GM21737 (cell line): ENCODE measurements around the gene SLC6A2.
"Not testable (repeated sequence)": the region's sequence is repeated elsewhere in the genome, so short reads cannot be mapped to it uniquely, and the experiment has no call there.

ENCODE experiments used
- ATAC-seq: cut with Tn5 transposase; IDR thresholded peaks from one replicate; pipeline ENCODE4 v1.9.1; 2021; ENCODE audit warnings: mild to moderate bottlenecking, moderate library complexity; ENCODE audit not compliant: unreplicated experiment

Gene SLC6A2

DNA sequence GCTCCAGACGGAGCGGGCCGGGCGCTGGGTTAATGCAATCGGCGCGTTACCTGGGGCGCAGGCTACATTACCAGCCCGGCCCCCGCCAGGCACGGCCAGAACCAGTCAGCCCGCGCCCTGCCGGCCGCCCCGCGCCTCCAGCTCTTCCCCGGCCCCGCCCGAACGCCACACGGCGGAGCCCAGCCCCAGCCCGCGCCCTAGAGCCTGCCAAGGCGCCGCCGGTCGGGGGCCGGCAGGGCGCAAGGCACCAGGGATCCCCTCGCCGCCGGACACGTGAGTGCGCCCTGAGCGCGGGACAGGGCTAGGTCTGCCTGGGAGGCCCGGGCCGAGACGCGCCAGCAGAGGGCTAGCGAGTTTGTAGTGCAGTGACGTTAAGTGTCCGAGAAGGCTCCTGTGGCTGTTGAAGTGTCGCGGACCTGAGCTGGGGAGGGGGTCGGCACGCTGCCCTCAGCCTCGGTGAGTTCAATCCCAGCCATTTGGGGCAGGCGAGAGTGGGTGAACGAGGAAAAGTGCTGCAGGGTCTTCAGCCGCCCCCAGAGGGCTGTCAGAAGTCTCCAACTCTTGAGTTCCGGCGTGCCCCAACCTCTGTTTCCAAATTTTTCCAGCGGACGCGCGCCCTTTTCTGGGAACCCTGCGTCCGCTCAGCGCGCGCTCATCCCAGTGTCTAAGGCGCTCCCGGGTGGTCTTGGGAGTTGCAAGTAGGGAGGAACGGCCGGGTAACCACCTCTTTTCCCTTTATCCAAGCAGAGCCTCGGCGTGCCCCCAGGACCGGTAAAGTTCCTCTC, at the start of gene SLC6A2:
Gene SLC6A2, plus strand, starts transcription at position 92 of the 785 bp plus-strand sequence. CDS start 707 bp downstream, outside the sequence.
- ATAC-seq: no peak

DNA sequence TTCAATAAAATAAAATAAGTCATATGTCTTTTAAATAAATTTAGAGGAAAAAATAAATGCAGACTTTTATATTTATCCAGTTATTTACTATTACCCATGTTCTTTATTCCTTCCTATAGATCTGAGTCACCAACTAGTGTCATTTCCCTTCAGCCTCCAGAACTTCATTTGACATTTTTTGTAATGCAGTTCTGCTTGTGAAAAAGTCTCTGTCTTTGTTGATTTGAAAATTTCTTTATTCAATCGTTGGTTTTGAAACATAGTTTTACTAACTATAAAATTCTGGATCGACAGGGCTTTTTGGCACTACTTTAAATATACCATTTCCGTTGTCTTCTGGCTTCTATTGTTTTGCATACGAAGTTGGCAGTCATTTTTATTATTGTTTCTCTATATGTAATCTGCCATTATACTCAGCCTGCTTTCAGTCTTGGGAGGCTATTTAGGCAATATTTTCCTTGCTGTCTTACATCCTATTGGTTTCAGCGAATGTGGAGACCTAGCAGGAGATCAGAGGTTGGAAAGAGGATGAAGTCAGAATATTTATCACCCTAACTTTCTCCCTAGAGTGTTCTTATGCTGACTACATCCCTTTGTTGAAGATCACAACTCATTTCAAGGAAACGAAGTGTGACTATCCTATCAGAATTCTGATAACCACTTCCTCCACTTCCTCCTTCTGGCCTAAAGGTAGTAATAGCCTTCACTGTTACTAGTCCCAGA, 42.0 kb upstream of the SLC6A2 start:
- no peak for ATAC-seq

DNA sequence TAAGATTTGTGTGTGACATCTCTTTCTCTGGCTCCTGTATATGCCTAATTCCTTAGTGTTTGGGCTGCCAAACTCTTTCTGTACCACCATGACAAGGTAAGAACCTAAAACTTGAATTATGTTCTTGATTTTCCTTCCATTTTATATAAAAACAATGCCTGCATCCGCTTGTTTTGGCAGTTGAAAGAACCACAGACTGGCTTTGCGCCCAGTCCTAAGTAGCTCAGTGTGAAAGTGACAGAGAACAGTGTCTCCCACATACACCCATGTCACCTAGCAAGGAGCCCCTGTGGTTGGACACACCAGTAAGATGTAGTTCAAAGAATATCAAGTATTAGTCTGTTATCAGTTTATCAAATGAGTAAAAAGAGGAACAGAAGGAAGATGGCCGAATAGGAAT, 40.7 kb upstream of the SLC6A2 start:
- ATAC-seq: no peak

DNA sequence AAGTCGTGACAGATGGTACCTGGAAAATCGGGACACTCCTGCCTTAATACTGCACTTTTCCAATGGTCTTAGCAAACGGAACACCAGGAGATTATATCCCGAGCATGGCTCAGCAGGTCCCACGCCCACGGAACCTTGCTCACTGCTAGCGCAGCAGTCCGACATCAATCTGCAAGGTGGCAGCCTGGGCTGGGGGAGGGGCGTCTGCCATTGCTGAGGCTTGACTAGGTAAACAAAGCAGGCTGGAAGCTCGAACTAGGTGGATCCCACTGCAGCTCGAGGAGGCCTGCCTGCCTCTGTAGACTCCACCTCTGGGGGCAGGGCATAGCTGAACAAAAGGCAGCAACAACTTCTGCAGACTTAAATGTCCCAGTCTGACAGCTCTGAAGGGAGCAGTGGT, 40.1 kb upstream of the SLC6A2 start:
- not testable (repeated sequence) for ATAC-seq

DNA sequence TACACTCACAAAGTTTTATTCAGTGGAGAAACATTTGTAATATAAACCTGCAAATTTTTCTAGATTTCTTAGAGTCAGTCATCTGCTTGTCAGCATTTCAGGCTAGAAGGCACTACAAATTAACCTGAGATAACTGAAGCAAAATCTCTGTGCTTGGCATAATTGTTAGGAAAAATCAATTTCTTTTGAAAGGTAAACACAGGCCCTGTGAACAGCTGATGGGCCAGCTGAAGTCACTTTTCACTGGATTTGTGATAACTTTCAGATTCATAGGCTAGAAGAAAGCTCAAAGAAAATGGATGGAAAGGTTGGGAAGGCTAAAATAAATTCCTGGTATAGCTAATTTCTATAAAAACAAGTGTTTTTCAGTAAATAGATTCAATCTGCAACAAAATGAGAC, 34.0 kb upstream of the SLC6A2 start:
- ATAC-seq: no peak

DNA sequence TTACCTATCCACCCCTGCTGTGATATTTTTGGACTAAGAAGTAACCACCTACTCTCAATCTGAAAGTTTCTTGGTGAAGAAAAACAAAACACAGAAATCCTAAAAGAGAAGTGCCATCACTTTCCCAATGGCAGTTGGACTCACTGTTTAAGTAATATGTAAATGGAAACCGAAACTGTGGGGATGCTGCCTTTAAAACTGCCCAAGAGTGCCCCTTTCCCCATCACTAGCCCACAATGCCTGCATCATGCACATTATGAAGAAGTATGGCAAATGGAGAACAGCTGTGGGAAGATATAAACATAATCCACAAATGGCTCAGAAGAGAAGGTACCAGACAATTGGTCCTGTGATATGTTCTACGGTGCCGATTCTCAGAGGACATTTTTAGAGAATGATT, 33.5 kb upstream of the SLC6A2 start:
- no peak for ATAC-seq

DNA sequence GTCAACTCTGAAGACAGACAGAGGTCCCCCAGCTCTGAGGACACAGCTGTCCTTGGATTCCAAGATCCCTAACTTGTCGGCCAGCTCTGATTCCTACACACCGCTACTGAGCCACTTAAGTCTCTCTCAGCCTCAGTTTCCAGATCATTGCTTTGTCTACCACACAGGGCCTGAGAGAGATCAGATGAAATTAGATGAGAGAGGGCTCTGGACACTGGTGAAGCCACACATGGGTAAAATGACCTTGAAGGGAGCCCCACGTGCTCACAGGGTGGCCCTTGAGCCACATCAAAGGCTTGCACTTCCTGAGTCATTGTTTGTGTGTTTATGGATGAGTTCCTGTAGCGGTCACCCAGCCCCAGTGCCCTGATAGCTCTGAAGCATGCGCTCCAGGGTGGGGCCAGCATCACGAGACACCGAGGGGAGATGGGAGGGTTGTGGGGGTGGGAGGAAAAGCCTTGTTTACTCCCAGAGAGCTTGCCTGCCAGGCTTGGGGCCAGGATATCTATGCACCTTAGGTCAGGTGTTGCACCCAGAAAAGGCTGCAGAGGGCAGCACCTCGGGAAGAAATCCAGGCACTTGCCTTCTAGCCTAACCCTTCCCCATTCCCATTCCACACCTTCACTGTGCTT, 32.7 kb upstream of the SLC6A2 start:
- no peak for ATAC-seq

DNA sequence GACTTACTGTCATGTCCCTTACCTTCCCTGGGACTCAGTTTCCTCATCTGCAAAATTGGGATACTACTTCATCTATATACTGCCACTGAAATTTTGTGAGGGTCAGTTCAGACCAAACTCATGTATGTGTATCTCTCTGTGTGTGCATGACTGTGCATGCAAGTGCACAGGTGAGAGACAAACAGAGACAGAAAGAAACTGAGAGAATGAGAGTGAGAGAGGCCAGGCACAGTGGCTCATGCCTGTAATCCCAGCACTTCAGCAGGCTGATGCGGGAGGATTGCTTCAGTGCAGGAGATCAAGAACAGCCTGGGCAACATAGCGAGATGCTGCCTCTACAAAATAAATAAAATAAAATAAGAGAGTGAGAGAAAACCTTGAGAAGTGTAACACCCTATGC, 32.1 kb upstream of the SLC6A2 start:
- no peak for ATAC-seq

DNA sequence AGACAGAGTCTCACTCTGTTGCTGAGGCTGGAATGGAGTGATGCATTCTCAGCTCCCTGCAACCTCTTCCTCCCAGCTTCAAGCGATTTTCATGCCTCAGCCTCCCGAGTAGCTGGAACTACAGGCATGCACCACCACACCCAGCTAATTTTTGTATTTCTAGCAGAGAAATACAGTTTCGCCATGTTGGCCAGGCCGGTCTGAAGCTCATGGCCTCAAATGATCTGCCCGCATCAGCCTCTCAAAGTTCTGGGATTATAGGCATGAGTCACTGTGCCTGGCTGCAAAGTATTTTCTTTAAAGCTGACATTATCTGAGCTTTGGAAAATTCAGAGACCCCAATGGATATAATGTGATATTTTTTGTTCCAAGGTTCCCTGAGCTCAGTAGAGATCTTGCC, 31.1 kb upstream of the SLC6A2 start:
- no peak for ATAC-seq

DNA sequence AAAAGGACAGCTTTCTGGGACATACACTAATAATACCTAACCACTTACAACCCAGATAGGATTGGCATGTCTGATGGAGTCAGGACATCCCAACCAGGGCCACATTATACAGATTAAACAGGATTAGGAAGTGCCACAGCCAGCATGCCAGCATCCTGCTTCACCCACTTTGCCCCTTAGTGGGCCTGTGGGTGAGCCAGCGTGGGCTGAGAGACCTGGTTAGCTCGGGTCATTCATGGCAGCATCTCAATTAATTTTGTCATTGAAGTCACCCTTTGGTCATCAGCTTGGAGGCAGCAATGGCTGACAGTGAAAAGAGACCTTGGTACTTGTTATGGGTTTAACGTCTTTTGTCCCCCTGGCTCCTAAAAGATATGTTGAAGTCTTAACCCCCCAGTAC, 29.9 kb upstream of the SLC6A2 start:
- ATAC-seq: no peak

DNA sequence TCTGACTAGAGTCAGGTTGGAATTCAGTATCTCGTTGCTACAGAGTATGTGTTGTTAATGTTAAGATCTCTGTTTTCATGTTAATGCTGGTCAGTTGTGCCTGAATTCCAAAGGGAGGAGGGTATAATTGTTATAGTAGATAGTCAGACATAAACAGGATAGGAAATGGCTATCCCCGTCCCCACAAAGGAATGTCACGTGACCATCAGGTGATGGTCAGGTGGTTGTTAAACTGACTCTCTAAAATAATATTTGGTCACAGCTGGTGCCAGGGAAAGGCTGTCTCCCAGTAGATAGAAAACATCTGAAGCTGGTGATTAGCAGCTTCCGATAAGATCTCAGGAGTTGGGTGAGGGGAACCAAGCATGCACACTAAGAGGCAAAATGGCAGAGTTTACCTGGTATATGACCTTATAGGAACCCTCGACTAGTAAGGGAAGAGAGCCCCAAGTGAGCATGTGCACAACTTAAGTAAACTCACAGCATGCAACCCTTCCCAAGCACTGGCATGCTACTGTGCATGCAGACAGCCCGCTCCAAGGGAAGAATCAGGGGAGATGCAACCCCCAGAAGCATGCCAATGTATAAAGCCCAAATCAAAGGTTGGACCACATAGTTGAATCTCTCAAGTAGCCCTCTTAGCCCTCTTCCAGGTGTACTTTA, 27.4 kb upstream of the SLC6A2 start:
- no peak for ATAC-seq

DNA sequence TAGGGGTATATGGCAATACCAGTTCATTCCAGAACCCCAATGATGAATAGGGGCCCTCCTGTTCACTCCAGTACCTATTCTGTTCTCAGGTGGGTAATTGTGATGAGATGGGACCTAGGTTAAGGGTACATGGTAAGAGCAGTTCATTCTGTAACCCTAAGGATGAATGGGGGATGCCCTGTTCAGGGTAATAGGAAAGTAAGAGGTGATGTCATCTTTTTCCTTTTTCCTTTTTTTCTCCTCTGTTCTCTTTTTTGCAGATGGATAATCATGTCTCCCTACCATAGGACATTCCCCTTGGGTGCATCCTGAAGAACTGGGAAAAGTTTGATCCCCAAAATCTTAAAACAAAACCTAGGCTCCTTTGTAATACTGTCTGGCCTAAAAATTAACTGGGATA, 25.0 kb upstream of the SLC6A2 start:
- ATAC-seq: no peak

DNA sequence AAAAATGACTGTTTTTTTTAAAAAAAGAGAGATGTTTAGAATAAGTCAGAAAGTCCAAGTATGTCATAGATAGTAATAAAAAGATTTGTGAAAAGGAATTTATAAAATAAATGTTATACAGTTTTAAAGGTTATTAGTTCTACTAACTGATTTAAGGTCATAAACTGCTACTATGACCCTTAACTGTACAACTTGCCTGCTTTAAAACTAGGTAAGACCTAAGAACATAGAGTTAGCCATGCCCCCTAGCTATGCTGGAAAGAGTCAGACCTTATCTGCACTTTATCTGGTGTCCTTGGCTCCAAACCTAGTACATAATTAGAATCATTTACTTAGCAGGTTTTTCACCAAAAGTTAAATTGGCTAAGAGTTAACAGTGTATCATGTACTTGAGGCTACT, 23.5 kb upstream of the SLC6A2 start:
- ATAC-seq: no peak

DNA sequence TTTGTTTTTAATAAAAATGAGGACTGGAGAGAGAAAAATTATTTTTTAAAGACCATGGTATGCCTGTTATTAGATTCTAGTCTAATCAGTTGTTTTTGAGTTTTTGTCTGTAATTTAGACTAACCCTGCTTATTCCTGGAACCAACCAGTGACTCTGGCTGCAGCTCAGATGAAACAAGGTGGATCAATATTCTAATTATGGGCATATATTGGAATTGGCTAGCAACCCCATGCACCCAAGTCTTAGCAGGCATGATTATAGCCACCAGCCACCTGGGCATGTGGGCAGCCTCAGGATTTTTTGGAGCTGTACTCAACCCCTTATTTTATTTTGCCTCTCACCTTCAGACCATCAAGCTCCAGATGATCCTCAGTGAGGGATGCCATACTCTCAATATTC, 21.6 kb upstream of the SLC6A2 start:
- no peak for ATAC-seq

DNA sequence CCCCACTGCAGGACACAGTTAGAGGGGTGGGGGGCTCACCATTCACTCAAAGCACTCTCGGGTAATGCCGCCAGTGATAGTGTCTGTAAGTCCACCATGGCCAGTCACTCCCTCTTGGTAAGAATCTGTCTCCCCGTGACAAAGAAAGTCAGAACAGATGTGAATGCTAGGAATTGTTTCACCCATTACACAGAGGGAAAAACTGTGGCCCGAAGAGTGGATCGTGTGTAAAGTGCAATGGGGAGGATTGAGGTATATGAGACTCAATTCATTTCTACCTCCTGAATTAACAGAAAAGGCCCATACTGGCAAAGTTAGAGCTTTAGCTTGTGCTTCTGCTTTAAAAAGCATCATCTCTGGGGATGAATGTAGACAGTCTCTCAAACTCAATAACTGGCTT, 17.5 kb upstream of the SLC6A2 start:
- ATAC-seq: no peak

DNA sequence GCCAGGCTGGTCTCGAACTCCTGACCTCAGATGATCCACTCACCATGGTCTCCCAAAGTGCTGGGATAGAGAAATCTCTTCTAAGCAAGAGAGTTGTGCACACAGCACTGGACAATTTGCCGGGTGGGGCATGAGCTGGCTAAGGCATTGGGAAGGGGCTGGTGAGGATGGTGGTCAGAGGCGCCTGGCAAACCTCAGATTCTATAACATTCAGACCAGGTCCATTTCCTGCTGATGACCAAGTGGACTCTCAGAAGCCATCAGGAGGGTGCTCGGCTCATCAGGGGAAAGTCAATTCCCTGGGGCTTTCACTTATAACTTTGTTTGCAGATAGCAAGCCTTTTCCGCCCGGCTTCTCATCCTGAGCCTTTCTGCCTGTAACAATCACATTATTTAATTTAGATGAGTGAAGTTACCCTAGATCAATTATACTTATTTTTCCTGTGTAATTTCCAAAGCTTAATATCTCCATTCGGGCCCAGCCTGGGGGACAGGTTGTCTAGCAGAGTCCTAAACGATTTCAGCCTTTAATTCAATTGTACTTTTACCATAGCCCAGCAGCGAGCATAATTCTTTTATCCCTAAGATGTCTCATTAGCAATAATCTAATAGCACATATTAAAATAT, 15.0 kb upstream of the SLC6A2 start:
- ATAC-seq: no peak

DNA sequence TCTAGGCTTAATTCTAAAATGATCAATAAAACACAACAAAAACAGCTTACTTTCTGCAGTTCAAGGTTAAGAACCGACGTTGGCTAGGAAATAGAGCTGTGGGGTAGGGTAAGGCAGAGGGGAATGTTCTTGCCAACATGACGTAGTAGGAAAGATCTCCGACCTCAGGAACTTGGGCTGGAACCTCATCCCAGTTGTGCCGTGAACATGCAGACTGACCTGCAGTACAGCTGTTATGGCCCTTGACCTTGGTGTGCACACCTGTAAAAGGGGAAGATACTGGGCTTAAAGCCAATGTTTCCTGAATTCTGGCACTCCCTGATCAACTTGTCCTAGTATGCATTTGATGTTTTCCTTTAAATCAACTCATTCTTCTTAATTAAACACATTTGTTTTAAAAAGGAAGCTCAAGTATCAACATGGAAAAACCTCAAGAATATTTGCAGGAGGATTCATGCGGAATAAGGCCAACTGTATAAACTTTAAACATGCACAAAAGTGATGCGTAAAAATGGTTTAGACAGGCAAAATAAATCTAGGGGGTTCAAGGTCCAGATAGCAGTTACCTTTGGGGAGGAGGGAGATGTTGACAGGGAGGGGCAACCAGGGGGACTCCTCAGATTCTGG, 14.2 kb upstream of the SLC6A2 start:
- ATAC-seq: no peak

DNA sequence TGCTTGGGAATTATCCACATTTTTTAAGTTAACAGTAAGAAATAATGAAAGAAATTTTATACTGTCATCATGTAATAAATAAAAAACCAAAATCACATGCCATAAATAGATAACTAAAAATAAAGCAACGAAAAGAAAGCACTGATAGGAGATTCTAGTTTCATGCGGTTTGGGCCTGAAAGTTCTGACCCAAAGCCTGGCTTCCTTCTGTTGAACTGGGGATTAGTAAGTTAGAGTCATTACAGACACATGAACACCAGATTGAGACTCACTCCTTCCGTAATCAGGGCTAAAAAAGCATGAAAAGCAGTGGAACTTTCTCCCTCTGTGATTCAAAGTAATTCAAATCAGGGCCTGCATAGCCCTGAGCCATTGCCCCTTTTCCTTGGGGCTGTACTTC, 13.2 kb upstream of the SLC6A2 start:
- no peak for ATAC-seq

DNA sequence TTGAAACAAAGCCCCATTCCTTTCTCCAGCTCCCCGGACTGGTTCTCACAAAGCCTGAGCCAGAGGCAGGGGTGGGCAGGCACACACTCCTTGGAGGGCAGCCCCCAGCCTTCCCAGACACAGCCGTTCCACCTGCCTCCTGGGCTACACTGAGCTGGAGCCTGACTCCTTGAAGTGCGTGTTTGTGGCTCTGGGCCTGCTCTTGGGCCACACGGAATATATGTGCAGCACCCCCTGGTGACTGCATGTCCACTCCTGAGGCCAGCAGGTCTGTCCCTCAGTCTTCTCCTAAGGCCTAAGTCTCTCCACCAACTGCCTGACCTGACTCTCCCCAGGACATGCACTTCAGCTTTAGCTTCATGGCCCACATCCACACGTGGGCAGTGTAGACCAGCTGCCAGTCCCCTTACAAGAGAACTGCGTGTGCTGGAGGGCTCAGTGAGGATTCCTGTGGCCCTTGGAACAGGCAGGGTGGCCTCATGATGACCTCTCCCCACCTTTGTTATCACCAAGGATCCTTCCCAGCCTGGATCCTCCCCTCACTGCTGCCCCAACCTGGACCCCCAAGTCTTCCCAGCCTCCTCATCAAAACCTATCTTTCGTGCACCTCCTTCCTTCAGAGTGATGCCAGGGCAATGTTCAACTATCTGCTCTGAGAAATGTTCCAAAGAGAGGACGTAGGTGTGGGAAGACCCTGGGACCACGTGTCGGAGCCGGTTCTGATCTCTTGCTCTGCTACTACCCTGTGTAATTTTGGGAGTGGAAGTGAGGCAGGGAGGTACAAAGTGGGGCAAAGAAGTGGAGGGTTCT, 12.4 kb upstream of the SLC6A2 start:
- ATAC-seq: no peak

DNA sequence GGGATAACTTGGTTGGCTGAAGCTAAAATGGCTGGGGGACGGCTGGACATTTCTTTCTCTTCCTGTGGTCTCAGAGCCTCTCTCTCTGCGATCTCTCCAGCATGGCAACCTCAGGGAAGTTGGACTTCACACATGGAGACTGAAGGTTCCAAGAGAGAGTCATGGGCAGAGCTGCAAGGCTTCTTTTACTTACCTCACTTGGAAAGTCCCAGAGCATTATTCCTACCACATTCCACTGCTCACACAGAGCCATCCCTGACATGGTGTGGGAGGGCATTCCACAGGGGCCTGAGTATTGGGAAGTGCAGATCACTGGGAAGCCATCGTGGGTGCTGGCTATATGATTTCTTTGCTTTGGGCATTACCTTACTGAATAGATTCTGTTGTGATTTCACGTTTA, 9.8 kb upstream of the SLC6A2 start:
- no peak for ATAC-seq
